HG02938 (cell line): ENCODE data around the gene FLOT2.
"Not testable (repeated sequence)": the region's sequence is repeated elsewhere in the genome, so short reads cannot be mapped to it uniquely, and the experiment has no call there.

ENCODE experiments used
- ATAC-seq: cut with Tn5 transposase; IDR thresholded peaks from one replicate; pipeline ENCODE4 v1.9.1; 2021; ENCODE audit warnings: mild to moderate bottlenecking, moderate library complexity; ENCODE audit not compliant: unreplicated experiment

The FLOT2 gene, protein sequence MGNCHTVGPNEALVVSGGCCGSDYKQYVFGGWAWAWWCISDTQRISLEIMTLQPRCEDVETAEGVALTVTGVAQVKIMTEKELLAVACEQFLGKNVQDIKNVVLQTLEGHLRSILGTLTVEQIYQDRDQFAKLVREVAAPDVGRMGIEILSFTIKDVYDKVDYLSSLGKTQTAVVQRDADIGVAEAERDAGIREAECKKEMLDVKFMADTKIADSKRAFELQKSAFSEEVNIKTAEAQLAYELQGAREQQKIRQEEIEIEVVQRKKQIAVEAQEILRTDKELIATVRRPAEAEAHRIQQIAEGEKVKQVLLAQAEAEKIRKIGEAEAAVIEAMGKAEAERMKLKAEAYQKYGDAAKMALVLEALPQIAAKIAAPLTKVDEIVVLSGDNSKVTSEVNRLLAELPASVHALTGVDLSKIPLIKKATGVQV

DNA sequence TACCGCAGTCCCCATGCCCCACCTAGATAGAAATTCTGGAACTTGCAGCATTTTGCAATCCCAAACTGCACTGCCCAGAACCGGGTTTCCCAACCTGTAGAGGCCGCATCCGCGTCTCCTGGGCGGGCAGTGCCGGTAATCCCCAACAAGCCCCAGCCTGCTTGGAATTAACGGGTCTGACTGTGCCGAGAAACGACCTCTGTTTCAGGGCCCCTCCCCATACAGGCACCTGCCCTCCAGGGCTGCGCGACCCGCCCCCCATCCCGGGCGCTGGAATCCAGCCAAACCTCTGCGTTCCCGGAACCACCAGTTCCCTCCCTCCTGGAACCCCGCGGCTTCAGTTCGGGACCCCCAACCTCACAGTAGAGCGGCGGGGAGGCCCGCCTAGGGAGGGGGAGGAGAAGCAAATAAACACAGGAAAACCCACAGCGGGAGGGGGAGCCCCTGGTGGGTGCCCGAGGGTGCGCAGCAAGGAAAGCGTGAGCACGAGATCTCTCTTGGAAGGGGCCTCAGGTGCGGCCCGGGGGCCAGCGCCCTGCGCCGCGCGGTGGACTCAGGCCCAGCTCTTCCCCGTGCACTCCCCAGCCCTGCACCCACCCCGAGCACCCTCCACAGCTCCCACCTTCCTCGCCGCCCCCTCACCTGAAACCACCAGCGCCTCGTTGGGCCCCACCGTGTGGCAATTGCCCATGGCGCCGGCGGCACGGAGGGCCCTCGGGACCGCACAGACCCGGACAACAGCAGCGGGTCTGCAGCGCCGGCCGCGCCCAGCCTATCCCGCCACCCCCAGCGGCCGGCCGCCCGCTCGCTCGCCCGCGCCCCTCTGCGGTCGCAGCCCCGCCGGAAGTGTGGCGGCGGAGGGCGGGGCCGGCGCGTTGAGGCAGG, at the start of gene FLOT2:
Gene FLOT2 (minus strand): TSS at position 850 of the 885 bp plus-strand sequence. CDS start 159 bp downstream, at position 691.
- no peak for ATAC-seq

DNA sequence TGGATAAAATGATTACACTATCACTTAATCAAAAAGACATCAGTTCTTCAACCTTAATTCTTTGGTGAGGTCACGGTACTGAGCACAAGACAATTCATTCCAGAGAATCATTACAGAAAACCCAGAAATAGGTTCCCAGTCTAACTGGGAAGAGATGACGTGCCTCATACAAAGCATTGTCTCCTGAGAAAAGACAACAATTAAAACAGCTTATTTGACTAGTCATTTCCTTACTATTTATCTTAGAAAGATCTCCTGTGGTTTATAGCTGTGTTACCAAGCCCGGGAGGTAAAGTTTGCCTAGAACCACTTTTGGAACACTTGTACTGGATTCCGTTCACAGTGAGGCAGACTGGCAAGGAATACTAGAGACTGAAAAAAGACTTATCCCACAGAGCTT, 48.7 kb upstream of the FLOT2 start:
- ATAC-seq: no peak

DNA sequence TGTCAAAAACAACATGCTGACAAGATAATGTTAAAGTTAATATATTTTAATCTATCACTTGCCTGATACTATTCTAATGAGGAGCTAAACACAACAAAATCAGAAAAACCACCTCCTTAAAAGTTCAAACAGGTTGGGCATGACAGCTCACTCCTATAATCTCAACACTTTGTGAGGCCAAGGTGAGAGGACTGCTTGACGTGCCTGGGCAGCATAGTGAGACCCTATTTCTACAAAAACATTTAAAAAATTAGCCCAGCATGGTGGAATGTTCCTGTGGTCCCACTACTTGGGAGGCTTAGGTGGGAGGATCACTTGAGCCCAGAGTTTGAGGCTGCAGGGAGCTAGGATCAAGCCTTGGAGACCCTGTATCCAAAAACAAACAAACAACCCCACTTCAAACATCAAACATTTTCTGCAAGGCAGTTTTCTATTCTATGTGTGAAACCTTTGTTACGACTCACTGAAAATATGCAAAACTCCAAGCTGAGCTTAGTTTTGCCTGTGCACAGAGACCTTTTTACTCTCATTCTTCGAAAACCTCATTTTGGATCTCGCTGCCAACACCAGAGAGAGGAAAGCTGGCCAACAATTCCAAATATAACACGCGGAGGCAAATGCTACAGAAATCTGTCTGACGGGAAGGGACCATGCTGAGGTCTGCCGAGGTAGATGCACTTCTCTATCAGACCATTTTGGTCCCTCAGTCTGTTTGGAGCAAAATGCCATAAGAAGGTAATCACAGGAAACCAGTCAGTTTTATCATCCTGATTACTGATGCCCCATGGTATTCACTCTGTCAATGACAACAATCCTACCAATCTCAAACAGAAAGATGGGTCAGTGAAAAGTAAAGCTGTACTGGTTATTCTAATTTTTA, 47.6 kb upstream of the FLOT2 start:
- ATAC-seq: no peak

DNA sequence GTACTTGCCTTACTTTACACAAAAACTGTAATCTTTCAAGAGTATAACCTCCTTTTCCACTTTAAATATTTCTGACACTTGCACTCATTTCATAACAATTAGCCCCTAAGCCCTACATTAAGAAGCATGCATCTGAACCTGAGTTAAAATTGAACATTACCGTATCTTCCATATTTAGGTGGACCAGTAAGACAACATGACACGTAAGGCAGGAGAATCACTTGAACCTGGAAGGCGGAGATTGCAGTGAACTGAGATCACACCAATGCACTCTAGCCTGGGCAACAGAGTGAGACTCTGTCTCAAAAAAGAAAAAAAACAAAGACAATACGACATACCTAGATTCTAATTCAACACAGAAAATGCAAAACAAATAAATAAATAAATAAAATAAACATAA, 46.8 kb upstream of the FLOT2 start:
- ATAC-seq: no peak

DNA sequence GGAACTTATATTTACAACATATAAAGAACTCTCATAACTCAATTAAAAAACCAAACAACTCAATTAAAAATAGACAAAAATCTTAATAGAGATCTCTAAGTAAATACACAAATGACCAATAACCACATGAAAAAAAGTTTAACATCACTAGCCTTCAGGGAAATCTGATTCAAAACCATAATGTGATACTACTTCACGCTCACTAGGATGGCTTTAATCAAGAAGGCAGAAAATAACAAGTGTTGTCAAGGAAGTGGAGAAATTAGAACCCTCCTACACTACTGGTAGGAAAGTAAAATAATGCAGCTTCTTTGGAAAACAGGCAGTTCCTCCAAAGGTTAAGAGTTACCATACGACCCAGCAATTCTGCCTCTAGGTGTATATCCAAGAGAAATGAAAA, 45.4 kb upstream of the FLOT2 start:
- ATAC-seq: no peak

DNA sequence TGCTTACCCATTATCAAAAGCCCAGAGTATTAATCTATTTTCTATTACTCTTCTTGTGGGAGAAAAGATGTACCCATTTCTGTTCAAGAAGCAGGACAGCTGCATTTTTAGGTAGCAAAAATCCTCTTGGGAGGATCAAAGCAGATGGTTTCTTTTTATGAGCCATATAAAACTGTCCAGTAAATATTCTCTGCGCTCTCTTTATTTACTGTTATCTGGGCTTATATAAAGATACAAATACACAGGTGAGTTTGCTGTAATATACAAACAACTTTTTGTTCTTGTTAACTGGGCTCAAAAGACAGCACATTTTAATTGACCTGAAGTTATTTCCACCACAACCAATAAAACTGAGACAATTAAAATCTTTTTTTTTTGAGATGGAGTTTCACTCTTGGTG, 43.7 kb upstream of the FLOT2 start:
- ATAC-seq: no peak

DNA sequence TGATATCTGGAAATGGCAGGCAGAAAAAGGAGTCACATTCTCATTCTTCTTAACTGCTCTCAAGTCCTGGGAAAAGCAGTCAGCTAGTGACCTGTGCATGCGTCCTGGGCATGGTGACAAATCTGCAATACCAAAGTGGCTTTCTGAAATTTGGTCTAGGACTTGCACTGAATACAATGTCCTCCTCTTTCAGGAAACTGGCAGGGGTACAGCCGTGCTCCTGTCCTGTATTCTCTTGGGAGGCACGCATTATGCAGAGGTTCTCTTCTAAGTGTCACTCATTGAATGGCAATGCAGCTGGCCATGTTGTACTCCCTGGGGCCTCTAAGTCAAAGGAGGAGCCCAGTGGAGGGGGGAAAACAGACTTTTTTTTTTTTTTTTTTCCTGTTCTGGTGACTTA, 43.1 kb upstream of the FLOT2 start:
- ATAC-seq: no peak

DNA sequence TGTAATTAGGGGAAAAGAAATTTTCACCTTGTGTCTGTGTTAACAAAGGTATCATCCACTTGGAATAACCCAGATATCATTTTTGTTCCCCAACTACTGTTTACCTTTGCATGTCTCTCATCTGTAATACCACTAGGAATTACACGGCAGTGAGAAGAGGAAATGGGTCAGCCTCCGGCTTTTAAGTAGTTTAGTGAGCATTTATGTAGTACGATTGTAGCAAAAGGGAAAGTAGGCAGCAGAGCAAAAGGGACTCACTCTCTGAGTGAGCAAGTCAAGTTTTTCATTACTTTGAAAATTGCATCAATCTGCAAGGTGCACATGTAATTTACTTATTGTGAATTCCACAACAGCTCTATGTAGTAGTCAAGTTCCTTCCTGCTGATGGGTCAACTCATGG, 42.6 kb upstream of the FLOT2 start:
- ATAC-seq: no peak

DNA sequence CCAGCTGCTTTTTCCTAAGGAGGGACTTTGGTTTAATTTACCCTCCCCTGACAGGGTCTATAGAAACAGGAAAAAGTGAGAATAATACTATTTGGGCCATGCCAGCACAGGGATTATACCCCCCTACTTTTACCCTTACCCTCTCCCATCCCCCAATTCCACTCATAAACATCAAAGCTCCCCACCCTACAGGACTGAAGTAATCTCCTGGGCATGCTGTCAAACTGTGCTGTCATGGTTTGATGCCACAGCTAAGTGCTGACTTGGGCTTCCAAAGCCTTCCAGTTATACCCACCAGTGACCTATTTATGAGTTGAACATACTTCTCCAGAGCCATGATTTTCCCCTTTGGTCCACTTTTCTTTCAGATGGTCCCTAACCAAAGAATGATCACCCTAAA, 41.0 kb upstream of the FLOT2 start:
- no peak for ATAC-seq

DNA sequence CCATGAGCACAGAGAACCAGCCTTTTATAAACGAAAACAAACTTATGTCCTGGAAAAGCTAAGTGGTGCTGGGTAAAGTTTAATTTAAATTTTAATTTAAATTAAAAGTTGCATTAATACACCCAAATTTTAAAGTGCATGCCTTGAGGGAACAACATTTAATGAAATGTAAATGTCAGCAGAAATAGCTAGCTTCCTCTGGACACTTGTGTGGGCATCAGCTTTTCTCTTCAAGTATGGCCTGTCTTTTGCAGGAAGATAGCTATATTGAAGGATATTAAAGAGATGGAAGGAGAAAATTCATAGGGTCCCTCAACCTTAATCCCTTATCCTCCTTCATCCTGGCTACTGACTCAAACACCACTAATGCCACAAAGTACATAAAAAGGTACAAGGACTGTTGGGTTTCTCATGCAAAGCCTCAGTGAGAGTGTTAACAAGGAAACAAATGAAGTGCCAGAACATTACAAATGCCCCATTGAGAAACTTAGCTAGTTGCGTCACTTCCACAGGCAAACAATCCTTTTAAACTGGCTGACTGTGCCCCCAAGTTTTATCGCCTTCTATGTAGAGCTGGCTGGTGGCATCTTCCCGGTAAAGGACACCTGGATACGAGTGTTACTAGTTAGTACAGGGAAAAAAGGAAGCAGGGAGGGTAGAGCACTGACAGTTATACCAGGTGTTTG, 39.7 kb upstream of the FLOT2 start:
- no peak for ATAC-seq

DNA sequence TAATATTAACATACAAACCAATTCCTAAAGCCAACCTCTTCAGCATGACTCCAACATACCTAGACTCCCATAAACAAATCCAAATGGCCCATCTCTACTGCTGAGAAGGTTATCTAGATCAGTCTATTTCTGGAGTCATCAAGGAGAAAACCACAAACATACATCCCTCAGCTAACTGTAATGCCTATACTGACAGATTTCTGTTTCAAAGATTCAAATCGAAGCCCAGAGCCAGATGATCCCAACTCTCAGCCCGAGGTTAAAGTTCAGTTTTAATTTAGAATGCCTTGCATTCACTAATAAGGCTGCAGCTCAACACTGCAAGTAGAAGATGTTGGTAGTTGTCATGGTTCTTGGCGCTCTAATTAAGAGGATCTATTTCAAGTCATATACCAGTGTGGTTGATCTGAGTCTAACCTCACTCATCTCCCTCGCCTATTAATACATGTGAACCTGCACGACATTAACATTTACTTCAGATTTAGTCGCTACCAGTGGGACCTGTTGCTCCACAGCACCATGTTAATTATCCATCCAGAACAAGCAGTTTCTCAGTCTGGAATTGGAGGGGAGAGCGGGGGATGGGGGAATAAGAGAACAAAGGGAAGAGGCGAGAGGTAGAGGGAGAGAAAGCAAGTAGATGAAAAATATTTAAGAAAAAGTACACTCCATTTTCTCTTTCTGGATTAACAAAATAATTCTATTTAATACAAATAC, 38.4 kb upstream of the FLOT2 start:
- ATAC-seq: no peak

DNA sequence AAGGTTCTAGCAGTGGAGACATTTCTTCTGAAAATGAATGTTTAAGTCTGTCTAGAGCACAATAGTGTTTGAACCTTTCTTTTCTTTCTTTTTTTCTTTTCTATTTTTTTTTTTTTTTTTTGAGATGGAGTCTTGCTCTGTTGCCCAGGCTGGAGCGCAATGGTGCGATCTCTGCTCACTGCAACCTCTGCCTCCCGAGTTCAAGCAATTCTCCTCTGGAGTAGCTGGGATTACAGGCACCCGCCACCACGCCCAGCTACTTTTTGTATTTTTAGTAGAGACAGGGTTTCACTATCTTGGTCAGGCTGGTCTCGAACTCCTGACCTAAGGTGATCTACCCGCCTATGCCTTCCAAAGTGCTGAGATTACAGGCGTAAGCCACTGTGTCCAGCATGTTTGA, 37.0 kb upstream of the FLOT2 start:
- not testable (repeated sequence) for ATAC-seq

DNA sequence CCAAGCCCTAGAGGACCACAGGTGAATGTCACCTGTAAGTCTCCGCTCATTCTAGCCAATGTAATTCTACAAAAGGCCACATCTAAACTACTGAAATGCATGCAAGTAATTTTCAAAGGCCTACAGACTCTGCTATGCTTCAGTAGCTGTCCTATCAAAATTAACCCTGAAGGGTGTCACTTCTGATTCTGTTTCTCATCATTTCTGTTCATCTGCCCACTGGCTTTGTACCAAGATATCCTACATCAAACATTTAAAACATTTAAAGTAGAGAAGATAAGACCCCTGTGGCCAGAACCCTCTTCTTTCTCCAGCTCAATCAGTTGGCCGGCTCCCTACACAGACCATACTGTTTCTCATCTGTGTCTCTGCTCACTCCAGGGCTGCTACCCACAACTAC, 32.3 kb upstream of the FLOT2 start:
- ATAC-seq: no peak

DNA sequence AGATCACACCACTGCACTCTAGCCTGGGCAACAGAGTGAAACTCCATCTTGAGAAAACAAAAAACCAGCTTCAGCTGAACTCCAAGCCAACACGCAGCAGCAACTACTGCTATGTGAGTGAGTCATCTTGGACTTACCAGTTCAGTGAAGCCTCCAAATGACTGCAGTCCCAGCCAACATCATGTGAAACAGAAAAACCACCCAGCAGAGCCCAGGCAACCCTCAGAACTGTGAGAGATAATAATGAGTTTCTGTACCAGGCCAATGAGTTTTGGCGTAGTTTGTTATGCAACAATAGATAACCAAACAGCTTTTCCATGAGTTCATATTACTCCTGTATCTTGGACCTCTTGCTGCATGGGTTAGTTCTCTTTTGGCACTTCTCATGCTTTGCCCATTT, 30.5 kb upstream of the FLOT2 start:
- no peak for ATAC-seq

DNA sequence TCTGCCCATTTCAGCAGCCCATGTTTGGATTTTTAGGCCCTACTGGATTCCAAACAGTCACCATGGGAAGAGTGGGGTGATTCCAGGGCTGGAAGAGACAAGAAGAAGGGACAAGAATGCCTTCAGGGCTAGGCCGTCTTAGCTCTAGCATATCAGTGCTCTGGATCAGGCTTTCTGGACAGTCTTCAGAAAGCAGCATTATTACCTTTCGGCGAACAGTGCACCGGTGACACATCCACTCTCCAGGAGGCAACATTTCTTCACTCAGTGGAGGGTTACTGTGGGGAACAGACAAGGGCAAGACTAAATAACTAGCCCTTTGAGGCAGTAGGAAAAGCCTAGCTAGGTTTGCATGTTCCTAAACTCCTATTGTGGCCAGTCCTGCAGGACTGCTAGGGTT, 29.3 kb upstream of the FLOT2 start:
- no peak for ATAC-seq

DNA sequence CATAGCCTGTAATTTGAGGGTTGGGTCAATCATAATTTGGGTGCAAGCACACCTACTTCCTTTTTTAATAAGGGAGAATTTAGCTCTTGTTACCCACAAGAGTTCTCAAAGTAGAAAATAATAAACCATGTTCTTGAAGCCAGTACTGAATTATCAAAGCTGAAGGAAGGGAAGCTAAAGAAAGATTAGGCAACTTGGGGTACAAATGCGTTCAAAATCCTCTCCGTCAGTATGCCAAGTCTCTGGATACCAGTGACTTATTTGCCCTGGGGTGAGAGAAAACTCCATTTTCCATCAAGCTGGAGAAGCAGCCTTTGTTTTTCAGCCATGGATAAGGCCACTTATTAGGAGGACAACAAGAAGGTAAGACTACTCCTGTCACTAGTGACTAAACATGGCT, 28.8 kb upstream of the FLOT2 start:
- ATAC-seq: no peak

DNA sequence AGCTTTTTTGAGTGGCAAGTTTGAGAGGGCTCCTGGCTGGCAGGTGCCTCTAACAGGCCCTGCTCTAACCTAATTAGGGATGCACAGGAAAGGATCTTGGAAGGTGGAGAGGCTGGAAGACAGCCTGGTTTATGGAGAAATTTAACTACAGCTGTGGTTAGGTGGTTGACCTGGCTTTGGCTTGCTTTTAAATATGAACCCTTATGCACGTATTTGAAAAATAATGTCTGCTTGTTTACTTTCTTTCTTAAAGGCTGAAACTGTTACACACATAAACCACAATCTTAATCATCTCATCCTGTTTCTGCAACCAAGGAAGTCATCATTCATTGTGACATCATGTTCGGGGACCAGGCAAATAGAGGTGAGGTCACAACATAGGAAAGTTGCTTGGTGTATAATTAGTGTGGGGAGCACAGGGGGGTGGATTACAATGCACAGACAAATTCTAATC, 28.4 kb upstream of the FLOT2 start:
- ATAC-seq: no peak

DNA sequence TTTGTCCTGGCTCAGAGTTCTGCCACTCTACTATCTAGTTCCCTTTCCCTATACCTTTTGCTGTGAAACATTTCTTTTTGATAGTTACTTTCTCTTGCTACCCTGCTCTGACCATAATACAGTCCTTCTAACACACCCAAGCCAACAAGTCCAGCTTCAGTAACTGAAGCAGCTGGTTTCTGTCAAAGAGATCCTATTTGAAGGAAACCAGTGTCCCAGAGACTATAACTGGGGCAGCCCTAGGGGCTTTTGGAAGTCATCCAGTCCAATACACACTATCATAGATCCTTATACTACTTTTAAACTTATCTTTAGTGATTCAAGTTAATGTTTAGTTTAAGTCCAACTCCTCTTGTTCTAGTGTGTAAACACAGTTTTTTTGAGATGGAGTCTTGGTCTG, 22.7 kb upstream of the FLOT2 start:
- ATAC-seq: no peak

DNA sequence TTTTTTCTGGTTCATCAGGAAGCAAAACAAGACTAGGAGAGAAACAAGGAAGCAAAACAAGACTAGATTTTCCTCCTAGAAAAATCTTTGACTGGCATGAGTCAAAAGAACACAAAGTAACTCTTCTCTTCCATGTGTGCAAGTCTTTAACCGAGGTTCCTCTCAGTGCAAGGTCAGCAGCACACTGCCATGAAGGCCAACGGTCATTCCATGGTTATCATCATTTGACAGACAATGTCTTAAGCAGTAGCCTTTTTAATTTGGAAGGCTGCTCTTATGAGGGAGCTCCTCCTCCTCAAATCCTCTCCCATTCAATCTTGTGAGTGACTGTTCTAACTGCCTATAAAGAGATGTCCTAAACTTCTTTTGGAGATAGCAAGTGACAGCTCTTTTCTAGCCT, 20.8 kb upstream of the FLOT2 start:
- ATAC-seq: no peak

DNA sequence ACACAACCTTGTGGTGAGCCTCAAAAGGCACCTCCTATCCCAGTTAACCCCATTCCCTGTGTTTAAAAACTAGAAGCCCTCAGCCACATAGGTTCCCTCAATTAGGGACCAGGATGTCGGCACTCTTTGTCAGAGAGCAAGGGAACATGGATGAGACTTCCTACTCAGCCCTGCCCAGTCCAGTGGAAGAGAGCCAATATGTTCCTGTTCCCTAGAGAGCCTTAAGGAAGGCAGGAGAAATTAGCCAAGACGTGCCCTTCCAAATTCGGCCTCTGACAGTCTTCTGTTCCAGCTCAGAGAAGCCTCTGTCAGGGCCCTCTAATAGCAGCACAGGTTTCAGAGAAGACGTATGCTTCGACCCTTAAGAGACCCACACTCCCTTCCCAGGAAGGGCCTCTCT, 19.9 kb upstream of the FLOT2 start:
- no peak for ATAC-seq
